Renal cortex interstitium (tissue), 11 donors: ENCODE data around the gene STKLD1. TPM values are rescaled to one million over a fixed set of nuclear protein-coding genes. Genes with fewer than 3 reads are reported as not detected.

Source experiments
- DNase-seq, 11 donors: peaks; one replicate each; pipeline ENCODE4 v3.0.0-alpha.2; 2013; ENCODE audit warnings: low read depth in 9 of 11, low spot score in 4 of 11; ENCODE audit errors: extremely low read depth in 1 of 11
- polyA plus RNA-seq, 3 donors: library from polyadenylated mRNA; unstranded; fragments of 120-200 nt; gene quantifications; one replicate each; pipeline ENCODE4 v1.2.1, GENCODE V29; 2013; ENCODE audit not compliant: insufficient read length in 3 of 3

The STKLD1 gene
- polyA plus RNA-seq, 3 donors = 4.3 to 5.4 (median 4.4) TPM

- no peak for DNase-seq
These were observed 24.1 kb downstream of the STKLD1 start for GRCh38 chr9:133400292-133400691.

GRCh38 chr9:133401588-133401987, 25.4 kb downstream of the STKLD1 start:
- no peak for DNase-seq

DNA sequence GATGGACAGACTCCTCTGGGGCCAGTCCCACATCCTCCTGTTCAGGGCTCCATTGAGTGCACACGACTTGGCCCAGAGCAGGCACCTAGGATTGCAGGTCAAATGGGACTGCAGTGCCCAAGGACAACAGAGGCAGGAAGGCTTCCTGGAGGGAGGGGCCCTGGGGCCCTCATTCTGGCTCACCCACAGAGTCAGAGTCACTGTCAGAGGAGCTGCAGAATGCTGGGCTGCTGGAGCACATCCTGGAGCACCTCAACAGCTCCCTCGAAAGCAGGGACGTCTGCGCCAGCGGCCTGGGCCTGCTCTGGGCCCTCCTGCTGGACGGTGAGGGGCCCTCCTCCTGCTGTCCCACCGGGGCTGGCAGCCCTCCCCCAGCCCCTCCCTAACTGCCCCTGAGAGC, 26.5 kb downstream of the STKLD1 start:
- DNase-seq = no peak

DNA sequence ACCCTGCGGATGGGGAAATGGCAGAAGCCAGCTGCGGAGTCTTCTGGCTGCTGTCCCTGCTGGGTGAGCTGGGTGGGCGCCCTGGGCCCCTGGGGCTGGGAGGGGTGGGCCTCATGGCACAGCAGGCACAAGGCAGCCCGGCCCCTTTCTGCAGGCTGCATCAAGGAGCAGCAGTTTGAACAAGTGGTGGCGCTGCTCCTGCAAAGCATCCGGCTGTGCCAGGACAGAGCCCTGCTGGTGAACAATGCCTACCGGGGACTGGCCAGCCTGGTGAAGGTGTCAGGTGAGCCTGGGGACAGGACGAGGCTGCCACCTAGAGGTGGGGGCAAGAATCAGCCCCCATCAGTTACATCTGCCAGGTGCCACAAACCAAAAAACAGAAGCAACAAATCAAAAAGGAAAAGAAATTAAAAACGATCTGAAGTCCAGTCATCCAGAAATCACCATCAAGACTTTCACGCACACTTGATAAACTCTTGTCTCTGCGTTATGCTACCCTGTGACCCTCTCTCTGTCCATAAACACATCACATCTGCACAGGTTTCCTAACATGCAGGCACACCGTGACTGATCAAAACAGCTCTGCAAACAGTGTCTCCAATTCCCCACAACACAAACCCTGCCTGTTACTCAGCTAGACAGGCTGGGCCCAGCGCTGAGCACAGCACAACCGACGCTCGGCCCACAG, 27.7 kb downstream of the STKLD1 start:
- no peak for DNase-seq

DNA sequence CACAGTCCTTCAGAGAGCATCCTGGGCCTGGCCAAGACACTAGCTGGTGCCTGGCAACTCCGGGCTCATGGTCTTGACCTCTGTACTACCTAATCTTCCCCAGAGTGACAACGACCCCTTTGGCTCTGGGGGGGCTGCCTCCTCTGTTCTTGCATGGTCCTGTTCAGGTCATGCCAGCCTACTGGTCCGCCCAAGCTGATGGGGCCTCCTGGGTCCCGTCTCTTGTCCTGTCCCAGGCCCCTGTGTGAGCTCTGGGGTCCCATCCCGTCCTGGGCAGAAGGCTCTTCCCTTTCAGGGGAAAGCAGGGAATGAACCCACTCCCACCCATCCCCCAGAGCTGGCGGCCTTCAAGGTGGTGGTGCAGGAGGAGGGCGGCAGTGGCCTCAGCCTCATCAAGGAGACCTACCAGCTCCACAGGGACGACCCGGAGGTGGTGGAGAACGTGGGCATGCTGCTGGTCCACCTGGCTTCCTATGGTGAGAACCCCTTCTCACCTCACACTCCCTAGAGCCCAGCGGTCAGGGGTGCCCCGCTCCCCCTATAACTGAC, 28.4 kb downstream of the STKLD1 start:
- no peak for DNase-seq

- no peak for DNase-seq
These were observed 29.6 kb downstream of the STKLD1 start for GRCh38 chr9:133405508-133406438.

DNA sequence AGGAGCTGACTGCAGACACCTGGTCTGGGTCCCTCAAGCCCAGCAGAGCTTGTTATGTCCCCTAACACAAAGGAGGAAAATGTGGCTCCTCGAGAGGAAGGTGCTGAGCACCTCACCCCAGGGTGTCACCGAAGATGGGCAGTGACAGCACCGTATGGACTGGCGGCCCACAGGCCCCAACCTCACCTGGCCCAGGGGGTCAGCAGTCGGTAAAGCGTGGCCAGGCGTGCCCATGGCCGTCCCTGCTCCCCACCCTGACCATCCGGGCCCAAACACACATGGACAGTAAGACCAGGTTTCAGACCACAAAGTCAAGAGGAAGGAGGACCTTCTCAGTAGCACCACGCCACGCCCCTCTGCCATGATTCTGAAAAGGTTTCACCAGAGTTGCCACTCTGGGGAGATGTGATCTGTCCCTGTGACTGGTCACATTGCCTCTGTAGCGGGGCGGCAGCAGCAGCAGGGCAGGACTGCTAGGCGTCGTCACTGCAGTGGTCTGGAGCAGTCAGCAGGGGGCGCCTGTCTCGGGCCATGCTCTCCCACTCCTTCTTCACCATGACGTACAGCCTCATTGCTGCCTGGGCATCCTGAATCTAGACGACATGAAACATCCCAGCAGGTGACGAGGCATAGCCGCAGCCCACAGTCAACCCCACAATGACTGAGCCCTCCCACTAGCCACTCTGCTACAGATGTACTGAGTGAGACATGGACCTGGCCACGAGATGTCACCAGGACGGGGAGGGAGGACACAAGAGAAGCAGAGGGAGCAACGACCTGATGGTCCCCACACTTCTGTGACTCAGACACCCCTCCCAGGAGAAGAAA, 30.5 kb downstream of the STKLD1 start:
- DNase-seq = peak in 6 of 11 donors; percentile 33 to 63 (median 53)

GRCh38 chr9:133408042-133408441, 31.9 kb downstream of the STKLD1 start:
- DNase-seq = no peak

- no peak for DNase-seq
These were observed 39.0 kb downstream of the STKLD1 start for GRCh38 chr9:133415170-133415569.

- DNase-seq = peak; percentile 66 to 85 (median 81)
These were observed 41.6 kb downstream of the STKLD1 start, which contains the start of gene REXO4 for GRCh38 chr9:133417541-133418461. REXO4 (minus strand) TSS chr9:133418010; CDS start chr9:133417844, 166 bp downstream.

DNA sequence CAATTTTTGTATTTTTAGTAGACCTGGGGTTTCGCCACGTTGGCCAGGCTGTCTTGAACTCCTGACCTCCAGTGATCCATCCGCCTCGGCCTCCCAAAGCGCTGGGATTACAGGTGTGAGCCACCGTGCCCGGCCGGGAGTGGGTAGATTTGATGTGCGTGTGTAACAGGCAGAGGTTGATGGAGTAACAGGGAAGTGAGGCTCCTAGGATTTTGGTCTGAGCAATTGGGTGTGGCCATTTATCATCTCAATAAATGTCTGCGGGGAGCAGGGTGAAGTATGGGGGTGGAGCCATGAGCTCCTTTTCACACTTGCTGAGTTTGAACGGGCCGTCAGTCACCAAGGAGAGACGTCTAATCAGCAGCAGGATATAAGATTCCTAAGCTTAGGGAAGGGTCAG, 42.8 kb downstream of the STKLD1 start:
- DNase-seq = no peak

DNA sequence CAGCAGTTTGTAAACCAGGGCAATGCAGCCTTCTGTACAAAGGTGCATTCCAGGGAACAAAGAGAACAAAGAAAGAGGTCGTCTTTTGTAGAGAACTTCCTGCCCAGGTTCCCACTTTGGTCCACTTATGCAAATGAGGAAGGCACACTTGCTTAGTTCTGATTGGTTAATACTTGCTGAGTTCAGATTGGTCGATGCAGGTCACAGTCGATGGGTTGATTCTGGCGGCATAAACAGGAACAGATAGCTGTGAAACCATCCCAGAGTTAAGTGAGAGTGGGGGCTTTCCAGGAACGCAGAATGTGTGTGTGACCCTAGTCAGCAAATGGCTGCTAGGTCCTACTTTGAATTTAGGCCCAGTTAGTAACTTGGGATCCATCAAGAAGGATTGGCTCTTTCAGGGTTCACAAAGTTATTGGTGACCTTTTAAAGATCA, 44.2 kb downstream of the STKLD1 start:
- no peak for DNase-seq

DNA sequence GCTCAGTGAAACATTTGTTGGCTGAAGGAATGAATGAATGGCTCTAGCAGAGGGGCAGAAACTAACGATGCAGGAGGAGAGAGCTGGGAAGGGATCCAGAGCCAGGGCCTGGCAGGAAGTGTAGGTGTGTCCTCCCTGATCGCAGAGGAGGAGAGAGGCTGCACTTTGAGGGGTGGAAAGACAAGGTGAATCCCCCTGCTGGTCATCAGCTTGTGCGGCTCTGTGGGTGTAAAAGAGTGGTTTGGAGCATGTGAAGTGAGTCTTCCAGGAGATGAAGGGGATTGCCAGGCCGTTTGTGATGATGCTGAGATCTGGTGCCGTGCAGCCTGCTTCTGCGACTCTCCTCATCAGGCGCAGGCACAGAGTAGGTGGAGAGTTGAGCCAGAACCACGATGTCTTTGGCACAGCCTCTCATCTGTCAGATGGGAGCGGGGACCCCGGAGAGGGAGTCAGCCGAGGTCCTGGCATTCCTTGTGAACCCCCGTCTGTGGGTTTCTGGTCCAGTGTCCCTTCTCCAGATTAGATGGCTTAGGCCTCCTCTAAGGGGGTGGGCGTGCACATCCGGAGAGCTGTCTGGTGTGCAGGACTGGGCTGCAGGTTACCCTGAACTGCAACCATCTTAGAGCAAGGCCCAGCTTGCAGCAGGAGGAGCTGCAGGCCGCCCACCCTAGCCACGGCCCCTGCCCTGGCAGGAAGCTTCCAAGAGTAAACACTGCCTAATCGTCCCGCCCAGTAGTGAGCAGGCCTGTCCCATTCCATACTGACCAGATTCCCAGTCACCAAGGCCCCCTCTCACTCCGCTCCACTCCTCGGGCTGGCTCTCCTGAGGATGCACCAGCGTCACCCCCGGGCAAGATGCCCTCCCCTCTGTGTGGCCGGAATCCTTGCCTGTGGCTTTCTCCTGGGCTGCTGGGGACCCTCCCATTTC, 45.7 kb downstream of the STKLD1 start, which contains the start of gene ADAMTS13:
TSS of gene ADAMTS13 (plus strand) at position 753 of the 928 bp plus-strand sequence. CDS start at position 830, 77 bp downstream.
- no peak for DNase-seq

DNA sequence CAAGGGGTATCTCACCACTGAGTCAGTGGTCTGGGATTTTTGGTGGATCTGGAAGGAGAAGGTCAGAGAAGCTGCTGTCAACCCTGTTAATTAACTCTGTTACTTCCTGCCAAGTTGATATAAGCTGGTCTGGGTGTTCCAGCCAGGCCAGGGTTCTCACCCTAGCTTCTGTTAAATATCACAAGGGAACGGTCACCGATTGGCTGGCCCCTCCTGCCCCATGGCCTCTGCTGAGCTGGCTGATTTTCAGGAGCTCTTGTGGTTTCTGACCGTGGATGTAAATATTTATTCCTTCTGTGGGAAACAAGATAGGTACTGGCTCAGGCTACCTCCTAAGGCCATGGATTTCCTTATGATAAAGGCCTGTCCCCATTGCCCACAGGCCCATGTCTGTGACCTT, 47.0 kb downstream of the STKLD1 start:
- DNase-seq = no peak

- no peak for DNase-seq
These were observed 48.0 kb downstream of the STKLD1 start for GRCh38 chr9:133424187-133424586.

DNA sequence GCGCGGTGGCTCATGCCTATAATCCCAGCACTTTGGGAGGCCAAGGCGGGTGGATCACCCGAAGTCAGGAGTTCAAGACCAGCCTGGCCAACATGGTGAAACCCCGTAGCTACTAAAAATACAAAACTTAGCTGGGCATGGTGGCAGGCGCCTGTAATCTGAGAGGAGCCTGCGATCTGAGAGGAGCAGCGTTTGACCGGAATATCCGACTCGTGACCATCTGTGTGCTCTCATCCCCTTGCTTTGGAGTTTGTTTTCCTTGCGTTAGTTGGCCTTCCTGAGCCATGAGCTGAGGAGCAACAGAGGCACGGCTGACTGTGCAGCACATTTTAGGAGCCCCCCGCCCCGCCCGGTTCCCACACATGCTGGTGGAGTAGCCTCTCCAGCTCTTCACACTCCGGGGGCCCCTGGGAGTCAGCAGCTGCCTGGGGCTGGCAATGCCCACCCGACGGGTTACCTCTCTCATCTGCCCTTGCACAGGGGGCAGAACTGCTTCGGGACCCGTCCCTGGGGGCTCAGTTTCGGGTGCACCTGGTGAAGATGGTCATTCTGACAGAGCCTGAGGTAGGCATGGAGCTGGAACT, 49.0 kb downstream of the STKLD1 start:
- DNase-seq = no peak
